Peyer's patch (tissue), 4 donors: ENCODE results near the gene GRB14. TPM values are rescaled to one million over a fixed set of nuclear protein-coding genes. Genes with fewer than 3 reads are reported as not detected.
A peak's percentile ranks its signal among the peaks of the same experiment; 100 is the strongest.
"Not testable (repeated sequence)": the region's sequence is repeated elsewhere in the genome, so short reads cannot be mapped to it uniquely, and the experiment has no call there.

Experiments
- DNase-seq, 3 donors: peaks; one replicate each; pipeline ENCODE4 v3.0.0-alpha.2; 2017 to 2019
- H3K27ac ChIP-seq, 4 donors: fragments of 200-600 bp; sonication (generic); one replicate each; pipeline ENCODE4 v1.5.1; 2016 to 2019
- H3K27me3 ChIP-seq, 2 donors: fragments of 200-600 bp; sonication (generic); one replicate each; pipeline ENCODE4 v1.5.1; 2019
- H3K36me3 ChIP-seq, 3 donors: fragments of 200-600 bp; sonication (generic); one replicate each; pipeline ENCODE4 v1.5.1; 2016 to 2019
- H3K4me1 ChIP-seq, 4 donors: fragments of 200-600 bp; sonication (generic); one replicate each; pipeline ENCODE4 v1.5.1; 2016 to 2019
- H3K4me3 ChIP-seq, 4 donors: fragments of 200-600 bp; sonication (generic); 1 replicate in 3 of 4; 2 replicates in 1 of 4; pipeline ENCODE4 v1.5.1; 2016 to 2019; ENCODE audit warnings: mild to moderate bottlenecking in 1 of 4
- H3K9me3 ChIP-seq, 4 donors: fragments of 200-600 bp; sonication (generic); one replicate each; pipeline ENCODE4 v1.5.1; 2016 to 2019; ENCODE audit warnings: mild to moderate bottlenecking in 1 of 4
- POLR2A ChIP-seq, 2 donors: fragments of 450-650 bp; IDR thresholded peaks; one replicate each; pipeline ENCODE4 v1.5.1; 2017; ENCODE audit warnings: antibody characterized with exemption in 2 of 2, mild to moderate bottlenecking in 2 of 2, moderate library complexity in 2 of 2
- total RNA-seq, 4 donors: library from RNA; depleted of rRNA; stranded (reverse); fragments of >200 nt; gene quantifications; one replicate each; pipeline ENCODE4 v1.1.0, GENCODE V29; 2016
- TF ChIP-seq, protein P1 (sequence below), 6 experiments: fragments of 450-650 bp in 4 of 6; fragments of 200-600 bp in 2 of 6; sonication (generic) in 1 of 6; IDR thresholded peaks; one replicate each; pipeline ENCODE4 v1.5.1; 2017 to 2019; ENCODE audit warnings: antibody characterized with exemption in 6 of 6, mild to moderate bottlenecking in 3 of 6, moderate library complexity in 1 of 6

Gene GRB14
- total RNA-seq, 4 donors from 2014 or later = 1.1 to 3.1 (median 2.1) TPM

DNA sequence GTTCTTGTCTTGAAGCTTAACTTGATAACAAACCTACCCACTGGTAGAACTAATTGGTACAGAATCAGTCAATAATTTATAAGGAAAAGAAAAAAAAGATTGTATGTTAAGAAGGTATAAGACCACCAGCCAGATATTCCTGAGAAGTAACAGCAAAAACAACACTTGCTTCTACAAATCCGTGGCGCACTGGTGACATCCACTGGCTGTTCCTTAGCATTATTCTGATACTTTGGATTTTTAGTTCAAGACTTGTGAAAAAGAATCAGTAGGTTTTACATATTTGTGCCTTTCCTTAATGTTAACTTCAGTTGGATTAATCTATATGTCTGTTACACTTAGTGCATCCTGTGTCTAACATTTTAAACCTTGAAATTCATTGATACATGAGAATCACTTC is 141.8 kb downstream of the GRB14 start:
- no peaks in the 10 kb centered on the region for H3K9me3 ChIP-seq
- no peak for DNase-seq
- TF ChIP-seq POLR2A (IDR thresholded peaks at IDR 0.05) = no peak
- TF ChIP-seq, protein P1, sequence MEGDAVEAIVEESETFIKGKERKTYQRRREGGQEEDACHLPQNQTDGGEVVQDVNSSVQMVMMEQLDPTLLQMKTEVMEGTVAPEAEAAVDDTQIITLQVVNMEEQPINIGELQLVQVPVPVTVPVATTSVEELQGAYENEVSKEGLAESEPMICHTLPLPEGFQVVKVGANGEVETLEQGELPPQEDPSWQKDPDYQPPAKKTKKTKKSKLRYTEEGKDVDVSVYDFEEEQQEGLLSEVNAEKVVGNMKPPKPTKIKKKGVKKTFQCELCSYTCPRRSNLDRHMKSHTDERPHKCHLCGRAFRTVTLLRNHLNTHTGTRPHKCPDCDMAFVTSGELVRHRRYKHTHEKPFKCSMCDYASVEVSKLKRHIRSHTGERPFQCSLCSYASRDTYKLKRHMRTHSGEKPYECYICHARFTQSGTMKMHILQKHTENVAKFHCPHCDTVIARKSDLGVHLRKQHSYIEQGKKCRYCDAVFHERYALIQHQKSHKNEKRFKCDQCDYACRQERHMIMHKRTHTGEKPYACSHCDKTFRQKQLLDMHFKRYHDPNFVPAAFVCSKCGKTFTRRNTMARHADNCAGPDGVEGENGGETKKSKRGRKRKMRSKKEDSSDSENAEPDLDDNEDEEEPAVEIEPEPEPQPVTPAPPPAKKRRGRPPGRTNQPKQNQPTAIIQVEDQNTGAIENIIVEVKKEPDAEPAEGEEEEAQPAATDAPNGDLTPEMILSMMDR (IDR thresholded peaks at IDR 0.05) = peak in 2 of 6 experiments; percentile 25 to 33
- H3K36me3 ChIP-seq = no peaks in the 10 kb centered on the region
- H3K4me1 ChIP-seq = no peaks in the 10 kb centered on the region
- H3K27me3 ChIP-seq = no peaks in the 10 kb centered on the region
- no peak overlapping the region for H3K27ac ChIP-seq
- no peak overlapping the region for H3K4me3 ChIP-seq

- Histone ChIP-seq H3K9me3 (no peaks in the 10 kb centered on the region), H3K27ac (no peak overlapping the region), H3K27me3 (no peaks in the 10 kb centered on the region), H3K4me1 (no peaks in the 10 kb centered on the region), H3K4me3 (no peak overlapping the region), H3K36me3 (no peaks in the 10 kb centered on the region)
- TF ChIP-seq, protein P1 (IDR thresholded peaks at IDR 0.05) = no peak
- TF ChIP-seq POLR2A (IDR thresholded peaks at IDR 0.05) = no peak
- DNase-seq = no peak
Observed at GRCh38 chr2:164478205-164478604, 143.1 kb downstream of the GRB14 start.

GRCh38 chr2:164474873-164475272 is 146.4 kb downstream of the GRB14 start:
- no peak for DNase-seq
- H3K27ac ChIP-seq = no peak overlapping the region
- no peaks in the 10 kb centered on the region for H3K4me1 ChIP-seq
- no peak overlapping the region for H3K4me3 ChIP-seq
- H3K36me3 ChIP-seq = no peaks in the 10 kb centered on the region
- H3K27me3 ChIP-seq = no peaks in the 10 kb centered on the region
- H3K9me3 ChIP-seq = no peaks in the 10 kb centered on the region
- TF ChIP-seq POLR2A (IDR thresholded peaks at IDR 0.05) = no peak
- TF ChIP-seq, protein P1 (IDR thresholded peaks at IDR 0.05) = no peak

- no peaks in the 10 kb centered on the region for H3K4me1 ChIP-seq
- no peaks in the 10 kb centered on the region for H3K9me3 ChIP-seq
- no peak for DNase-seq
- no peak overlapping the region for H3K27ac ChIP-seq
- TF ChIP-seq, protein P1 (IDR thresholded peaks at IDR 0.05) = no peak
- TF ChIP-seq POLR2A (IDR thresholded peaks at IDR 0.05) = no peak
- no peaks in the 10 kb centered on the region for H3K36me3 ChIP-seq
- no peaks in the 10 kb centered on the region for H3K27me3 ChIP-seq
- no peak overlapping the region for H3K4me3 ChIP-seq
Observed at GRCh38 chr2:164473021-164473420, 148.3 kb downstream of the GRB14 start.

- not testable (repeated sequence) for H3K9me3 ChIP-seq, H3K27ac ChIP-seq, H3K4me3 ChIP-seq, H3K27me3 ChIP-seq, H3K36me3 ChIP-seq, DNase-seq, H3K4me1 ChIP-seq
Observed at GRCh38 chr2:164465047-164465446, 156.2 kb downstream of the GRB14 start.

DNA sequence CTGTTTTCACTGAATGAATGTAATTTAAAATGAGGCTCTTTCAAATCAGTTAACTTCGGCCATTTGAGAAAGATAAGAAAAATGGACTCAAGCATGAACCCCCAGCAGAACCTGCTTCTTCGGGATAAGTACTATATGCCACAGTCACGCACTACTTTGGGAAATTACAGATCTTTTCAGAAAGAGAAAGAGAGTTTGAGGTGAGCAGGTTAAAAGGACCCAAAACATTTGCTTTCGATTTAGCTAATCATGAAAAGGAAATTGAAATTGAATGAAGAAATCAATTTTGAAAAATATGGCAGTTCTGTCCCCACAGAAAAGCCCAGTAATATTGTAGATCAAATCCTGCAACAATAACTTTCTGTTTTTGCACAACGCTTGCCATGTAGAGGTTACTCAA is 156.9 kb downstream of the GRB14 start:
- H3K9me3 ChIP-seq = no peaks in the 10 kb centered on the region
- H3K27me3 ChIP-seq = no peaks in the 10 kb centered on the region
- DNase-seq = no peak
- H3K4me3 ChIP-seq = no peak overlapping the region
- TF ChIP-seq, protein P1 (IDR thresholded peaks at IDR 0.05) = no peak
- H3K4me1 ChIP-seq = no peaks in the 10 kb centered on the region
- H3K36me3 ChIP-seq = no peaks in the 10 kb centered on the region
- H3K27ac ChIP-seq = no peak overlapping the region
